GM19463 (cell line): ENCODE data around the gene IMPA2.
"Not testable (repeated sequence)": the region's sequence is repeated elsewhere in the genome, so short reads cannot be mapped to it uniquely, and the experiment has no call there.

Experiments used
- ATAC-seq: cut with Tn5 transposase; IDR thresholded peaks from one replicate; pipeline ENCODE4 v1.9.1; 2021; ENCODE audit warnings: mild to moderate bottlenecking, moderate library complexity; ENCODE audit not compliant: unreplicated experiment

IMPA2 gene

GRCh38 chr18:12067671-12068070 is 86.4 kb downstream of the IMPA2 start:
- ATAC-seq = no peak

- not testable (repeated sequence) for ATAC-seq
Observed at GRCh38 chr18:12068316-12068949, 87.1 kb downstream of the IMPA2 start.

DNA sequence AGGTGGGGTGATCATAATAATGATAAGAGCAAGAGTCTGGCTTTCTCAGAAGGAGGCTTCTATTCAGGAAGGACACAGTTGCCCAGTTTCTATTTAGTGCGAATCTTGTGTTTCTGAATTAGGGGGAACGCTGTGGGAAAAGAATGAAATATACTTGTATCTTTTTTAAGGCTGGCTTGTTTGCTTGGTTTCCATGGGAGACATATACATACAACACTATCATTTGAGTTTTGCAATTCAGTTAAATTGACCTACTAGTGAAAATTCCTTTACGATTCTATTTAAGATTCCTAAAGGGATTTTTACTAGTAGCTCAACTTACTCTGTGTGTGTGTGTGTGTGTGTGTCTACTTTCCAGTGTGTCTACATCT is 87.6 kb downstream of the IMPA2 start:
- ATAC-seq = no peak

DNA sequence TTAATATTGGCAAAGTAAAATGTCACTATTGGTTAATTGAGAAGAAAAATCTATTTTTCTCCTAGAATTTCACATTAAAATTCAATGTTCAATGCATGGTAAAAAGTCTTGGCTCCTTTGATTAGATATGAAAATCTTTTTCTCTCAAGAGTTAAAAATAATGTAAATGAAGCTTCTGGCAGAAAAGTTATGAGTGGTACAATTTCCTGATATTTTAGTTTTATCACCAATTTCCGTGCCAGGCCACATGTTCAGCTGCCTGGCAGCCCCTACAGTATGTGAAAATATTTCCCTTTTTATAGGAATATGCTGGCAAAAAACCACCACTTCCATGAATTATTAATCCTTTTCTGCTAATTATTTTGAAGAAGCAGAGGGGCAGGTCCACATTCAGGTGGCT is 89.8 kb downstream of the IMPA2 start:
- not testable (repeated sequence) for ATAC-seq

DNA sequence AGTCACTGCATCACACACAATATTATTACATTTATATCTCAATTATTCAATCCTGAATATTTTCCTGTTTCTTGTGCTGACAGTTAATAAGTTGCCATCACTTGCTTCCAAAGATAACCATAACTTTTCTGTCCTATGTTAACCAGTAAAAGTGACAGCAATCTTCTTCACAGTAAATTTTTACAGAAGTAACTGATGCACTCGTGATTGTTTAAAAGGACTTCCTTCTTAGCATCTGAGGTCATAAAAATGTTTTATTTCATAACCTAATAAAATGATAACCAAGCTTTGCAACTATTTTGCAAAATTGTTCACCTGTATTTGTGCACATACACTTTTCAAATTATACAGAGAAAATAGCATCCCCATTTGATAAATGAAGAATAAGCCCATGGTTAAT is 91.7 kb downstream of the IMPA2 start:
- no peak for ATAC-seq

DNA sequence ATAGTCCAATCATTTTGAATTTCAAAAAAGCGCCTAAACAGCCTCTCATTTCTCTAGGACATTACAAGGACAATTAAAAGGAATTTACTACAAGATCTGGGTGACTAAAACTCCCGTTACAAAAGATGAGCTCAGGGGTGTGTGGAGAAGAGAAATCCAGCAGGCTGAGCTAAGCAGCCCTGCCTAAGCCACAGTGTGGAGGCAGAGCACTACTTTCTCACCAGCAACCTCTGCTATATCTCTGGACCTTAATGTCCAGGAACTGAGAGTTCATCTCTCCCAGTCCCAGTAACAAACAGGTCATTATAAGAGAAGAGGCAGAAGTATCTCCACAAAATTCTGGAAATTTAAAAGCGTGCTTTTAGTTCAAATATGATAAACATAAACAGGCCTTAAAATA is 93.4 kb downstream of the IMPA2 start:
- ATAC-seq = no peak

DNA sequence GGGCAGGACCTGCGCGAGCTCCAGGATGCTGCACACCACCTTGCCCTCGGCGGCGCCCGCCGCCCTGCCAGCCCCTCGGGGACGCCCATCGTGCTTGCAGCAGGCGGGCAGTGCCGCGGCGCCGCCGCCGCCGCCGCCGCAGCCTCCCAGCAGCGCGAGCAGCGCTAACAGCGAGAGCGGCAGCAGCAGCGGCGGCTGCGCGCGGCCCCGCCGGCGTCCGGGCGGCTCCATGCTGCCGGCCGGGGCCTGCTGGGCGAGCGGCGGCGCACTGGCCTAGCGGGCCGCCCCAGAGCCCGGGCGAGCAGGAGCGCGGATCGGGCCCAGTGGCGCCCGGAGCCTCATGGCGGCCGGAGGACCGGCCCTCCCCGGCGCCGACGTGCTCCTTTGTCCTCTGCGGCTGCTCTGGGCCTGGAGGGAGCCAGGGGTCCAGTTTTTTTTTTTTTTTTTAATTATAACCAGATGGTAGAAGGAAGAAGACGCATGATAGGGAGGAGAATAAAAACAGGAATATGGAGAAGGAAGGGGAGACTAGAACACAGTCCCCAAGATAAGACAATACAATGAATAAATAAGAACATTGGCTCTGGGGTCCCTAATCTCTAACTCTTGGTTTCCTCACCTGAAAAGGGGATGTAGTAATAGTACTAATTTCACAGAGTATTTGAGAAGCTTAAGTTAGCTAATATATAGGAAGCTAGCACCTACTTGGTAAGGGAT is 95.3 kb downstream of the IMPA2 start:
- ATAC-seq = no peak

- not testable (repeated sequence) for ATAC-seq
Observed at GRCh38 chr18:12077994-12078393, 96.7 kb downstream of the IMPA2 start.

- no peak for ATAC-seq
Observed at GRCh38 chr18:12079491-12080237, 98.4 kb downstream of the IMPA2 start.
